Measurements from ENCODE around the gene RBFOX2.
"Not testable (repeated sequence)": the region's sequence is repeated elsewhere in the genome, so short reads cannot be mapped to it uniquely, and the experiment has no call there.

Gene RBFOX2

DNA sequence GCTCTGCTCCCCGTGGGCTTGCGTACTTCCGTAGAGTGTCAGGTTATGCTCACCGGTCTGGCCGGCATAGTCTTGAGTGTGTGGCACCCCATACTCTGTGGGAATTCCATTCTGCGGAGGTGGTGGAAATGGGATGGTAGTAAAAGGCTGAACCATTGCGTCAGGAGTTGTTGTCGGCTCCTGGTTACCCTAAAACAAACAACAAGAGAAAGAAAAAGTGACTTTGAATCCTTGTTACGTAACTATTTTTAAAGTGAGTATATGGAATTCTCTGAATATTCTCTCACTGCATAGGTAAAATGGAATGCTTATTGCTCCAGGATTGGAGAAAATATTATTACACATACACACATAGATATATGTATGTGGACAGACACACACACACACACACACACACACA, 218.8 kb downstream of the RBFOX2 start:
- TF ChIP-seq, protein P1, sequence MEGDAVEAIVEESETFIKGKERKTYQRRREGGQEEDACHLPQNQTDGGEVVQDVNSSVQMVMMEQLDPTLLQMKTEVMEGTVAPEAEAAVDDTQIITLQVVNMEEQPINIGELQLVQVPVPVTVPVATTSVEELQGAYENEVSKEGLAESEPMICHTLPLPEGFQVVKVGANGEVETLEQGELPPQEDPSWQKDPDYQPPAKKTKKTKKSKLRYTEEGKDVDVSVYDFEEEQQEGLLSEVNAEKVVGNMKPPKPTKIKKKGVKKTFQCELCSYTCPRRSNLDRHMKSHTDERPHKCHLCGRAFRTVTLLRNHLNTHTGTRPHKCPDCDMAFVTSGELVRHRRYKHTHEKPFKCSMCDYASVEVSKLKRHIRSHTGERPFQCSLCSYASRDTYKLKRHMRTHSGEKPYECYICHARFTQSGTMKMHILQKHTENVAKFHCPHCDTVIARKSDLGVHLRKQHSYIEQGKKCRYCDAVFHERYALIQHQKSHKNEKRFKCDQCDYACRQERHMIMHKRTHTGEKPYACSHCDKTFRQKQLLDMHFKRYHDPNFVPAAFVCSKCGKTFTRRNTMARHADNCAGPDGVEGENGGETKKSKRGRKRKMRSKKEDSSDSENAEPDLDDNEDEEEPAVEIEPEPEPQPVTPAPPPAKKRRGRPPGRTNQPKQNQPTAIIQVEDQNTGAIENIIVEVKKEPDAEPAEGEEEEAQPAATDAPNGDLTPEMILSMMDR (IDR thresholded peaks at IDR 0.05; ENCODE audit: control extremely low read depth, extremely low read depth, low read depth, missing control alignments), result no peak
- ChIA-PET POLR2A (no interaction called here), CTCF (no interaction called here)
- DNase-seq (ENCODE audit: extremely low spot score), result no peak

- TF ChIP-seq, protein P1 (IDR thresholded peaks at IDR 0.05; ENCODE audit: control extremely low read depth, extremely low read depth, low read depth, missing control alignments), result no peak
- ChIA-PET CTCF (interaction anchor here (1.4 kb wide), 1 partner anchor 124 kb away, joined by 3 read pairs; no protein-coding TSS in a partner anchor), POLR2A (no interaction called here)
- no peak for DNase-seq (ENCODE audit: extremely low spot score)
Measured at GRCh38 chr22:35808377-35808776, 220.2 kb downstream of the RBFOX2 start.

DNA sequence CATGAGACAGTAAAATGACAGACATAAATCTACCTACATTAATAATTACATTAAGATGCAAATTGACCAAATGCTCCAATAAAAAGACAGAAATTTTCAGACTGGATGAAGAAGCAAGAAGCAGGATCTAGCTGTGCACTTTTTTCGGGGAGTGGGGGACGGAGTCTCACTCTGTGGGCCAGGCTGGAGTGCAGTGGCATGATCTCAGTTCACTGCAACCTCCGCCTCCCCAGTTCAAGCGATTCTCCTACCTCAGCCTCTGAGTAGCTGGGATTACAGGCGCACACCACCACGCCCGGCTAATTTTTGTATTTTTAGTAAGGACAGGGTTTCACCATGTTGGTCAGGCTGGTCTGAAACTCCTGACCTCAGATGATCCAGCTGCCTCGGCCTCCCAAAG, 222.0 kb downstream of the RBFOX2 start:
- POLR2A ChIA-PET; CTCF ChIA-PET; DNase-seq (ENCODE audit: extremely low spot score): not testable (repeated sequence)

GRCh38 chr22:35805466-35805865, 223.2 kb downstream of the RBFOX2 start:
- TF ChIP-seq, protein P1 (IDR thresholded peaks at IDR 0.05; ENCODE audit: control extremely low read depth, extremely low read depth, low read depth, missing control alignments), result no peak
- CTCF ChIA-PET, result interaction anchor here (0.8 kb wide), 1 partner anchor 12 kb away, joined by 3 read pairs; no protein-coding TSS in a partner anchor
- no peak for DNase-seq (ENCODE audit: extremely low spot score)
- POLR2A ChIA-PET, result no interaction called here

GRCh38 chr22:35804421-35804820, 224.2 kb downstream of the RBFOX2 start:
- ChIA-PET POLR2A (no interaction called here), CTCF (no interaction called here)
- no peak for DNase-seq (ENCODE audit: extremely low spot score)
- TF ChIP-seq, protein P1 (IDR thresholded peaks at IDR 0.05; ENCODE audit: control extremely low read depth, extremely low read depth, low read depth, missing control alignments), result no peak

GRCh38 chr22:35802885-35803284, 225.7 kb downstream of the RBFOX2 start:
- ChIA-PET CTCF (no interaction called here), POLR2A (no interaction called here)
- TF ChIP-seq, protein P1 (IDR thresholded peaks at IDR 0.05; ENCODE audit: control extremely low read depth, extremely low read depth, low read depth, missing control alignments), result no peak
- DNase-seq (ENCODE audit: extremely low spot score), result no peak

DNA sequence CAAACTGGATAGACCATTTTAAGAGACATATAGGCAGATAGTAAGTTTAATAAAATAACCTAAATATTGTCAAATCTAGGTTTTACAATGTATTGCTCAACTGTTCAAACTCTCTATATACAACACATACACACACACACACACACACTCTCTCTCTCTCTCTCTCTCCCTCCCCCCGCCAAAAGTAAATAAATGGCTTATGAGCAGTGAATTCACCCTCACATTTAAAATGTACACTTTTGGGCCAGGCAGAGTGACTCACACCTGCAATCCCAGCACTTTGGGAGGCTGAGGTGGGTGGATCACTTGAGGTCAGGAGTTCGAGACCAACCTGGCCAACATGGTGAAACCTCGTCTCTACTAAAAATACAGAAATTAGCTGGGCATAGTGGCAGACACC, 227.3 kb downstream of the RBFOX2 start:
- CTCF ChIA-PET; POLR2A ChIA-PET; DNase-seq (ENCODE audit: extremely low spot score): not testable (repeated sequence)

- POLR2A ChIA-PET, result no interaction called here
- TF ChIP-seq, protein P1 (IDR thresholded peaks at IDR 0.05; ENCODE audit: control extremely low read depth, extremely low read depth, low read depth, missing control alignments), result no peak
- CTCF ChIA-PET, result no interaction called here
- DNase-seq (ENCODE audit: extremely low spot score), result no peak
Measured at GRCh38 chr22:35799150-35799549, 229.5 kb downstream of the RBFOX2 start.
